ENCODE data around the gene CCNJ. TPM values are rescaled to one million over a fixed set of nuclear protein-coding genes. Genes with fewer than 3 reads are reported as not detected.
A peak's percentile ranks its signal among the peaks of the same experiment; 100 is the strongest.

CCNJ gene
- total and polyA plus RNA-seq, 2 of the 13 experiments (the other 11 are each of a cell fraction or from before 2014, with no cell fraction given): 14.1 to 21.5 TPM

- 0 out of 2 replicates have a peak, but pooled peaks have one; percentile 32 for TF ChIP-seq SP2 (CRISPR knock-in tag; IDR thresholded peaks at IDR 0.05)
- TF ChIP-seq ZNF468 (CRISPR knock-in tag; IDR thresholded peaks at IDR 0.05): peak; percentile 5; the same call in 1 of the 2 replicates
- TF ChIP-seq POLR2AphosphoS5 (IDR thresholded peaks at IDR 0.05; ENCODE audit: low read depth, low read length): peak; percentile 79
- TF ChIP-seq ETV6 (CRISPR knock-in tag; conservative IDR thresholded peaks at IDR 0.05): 0 out of 2 replicates have a peak, but pooled peaks have one; percentile 34
- no peak; the same call in 1 of the 2 replicates for TF ChIP-seq KLF13 (CRISPR knock-in tag; IDR thresholded peaks at IDR 0.05)
- TF ChIP-seq ZNF510 (CRISPR knock-in tag; IDR thresholded peaks at IDR 0.05; ENCODE audit: low read depth): 0 out of 2 replicates have a peak, but pooled peaks have one; percentile 40
- no peak for TF ChIP-seq KDM4B (CRISPR knock-in tag; IDR thresholded peaks at IDR 0.05)
- peak; percentile 15; the same call in 1 of the 2 replicates for TF ChIP-seq MTF1 (CRISPR knock-in tag; IDR thresholded peaks at IDR 0.05)
- peak; percentile 68; the same call in 1 of the 2 replicates for TF ChIP-seq RXRA (CRISPR knock-in tag; IDR thresholded peaks at IDR 0.05)
- TF ChIP-seq BCLAF1 (IDR thresholded peaks at IDR 0.05): no peak
- TF ChIP-seq ZBTB7B (CRISPR knock-in tag; IDR thresholded peaks at IDR 0.05): 0 out of 2 replicates have a peak, but pooled peaks have one; percentile 43
- peak; percentile 76; the same call in 1 of the 2 replicates for TF ChIP-seq ZNF160 (CRISPR knock-in tag; IDR thresholded peaks at IDR 0.05)
- TF ChIP-seq ZNF567 (CRISPR knock-in tag; IDR thresholded peaks at IDR 0.05; ENCODE audit: borderline replicate concordance): no peak
- no peak for TF ChIP-seq ESRRA (CRISPR knock-in tag; IDR thresholded peaks at IDR 0.05; ENCODE audit: low read depth)
- no peak for TF ChIP-seq SP1 (IDR thresholded peaks at IDR 0.05)
- TF ChIP-seq SP1 (CRISPR knock-in tag; IDR thresholded peaks at IDR 0.05): no peak
- TF ChIP-seq CBX1 (IDR thresholded peaks at IDR 0.05; ENCODE audit: low read depth): no peak
- no peak for TF ChIP-seq ZNF609 (CRISPR knock-in tag; IDR thresholded peaks at IDR 0.05; ENCODE audit: borderline replicate concordance)
- TF ChIP-seq ATAD3A (CRISPR knock-in tag; IDR thresholded peaks at IDR 0.05): no peak
- peak; percentile 79 for TF ChIP-seq ZSCAN20 (CRISPR knock-in tag; IDR thresholded peaks at IDR 0.05; ENCODE audit: borderline replicate concordance)
- peak; percentile 74; the same call in 1 of the 2 replicates for TF ChIP-seq TBX2 (CRISPR knock-in tag; IDR thresholded peaks at IDR 0.05; ENCODE audit: borderline replicate concordance)
- TF ChIP-seq NFKB2 (CRISPR knock-in tag; IDR thresholded peaks at IDR 0.05; ENCODE audit: borderline replicate concordance): peak; percentile 61
- no peak; the same call in 1 of the 2 replicates for TF ChIP-seq ZNF225 (CRISPR knock-in tag; IDR thresholded peaks at IDR 0.05)
- TF ChIP-seq ZNF841 (CRISPR knock-in tag; IDR thresholded peaks at IDR 0.05; ENCODE audit: borderline replicate concordance): 0 out of 2 replicates have a peak, but pooled peaks have one; percentile 64
Observed at GRCh38 chr10:96043033-96043892, at the start of gene CCNJ (continued).

Measured in HepG2 (cell line).